HG02938 (cell line): ENCODE data around the gene DNAJC1.

Source experiments
- ATAC-seq: cut with Tn5 transposase; IDR thresholded peaks from one replicate; pipeline ENCODE4 v1.9.1; 2021; ENCODE audit warnings: mild to moderate bottlenecking, moderate library complexity; ENCODE audit not compliant: unreplicated experiment

Gene DNAJC1

GRCh38 chr10:21791276-21791675 is 212.3 kb downstream of the DNAJC1 start:
- no peak for ATAC-seq

- ATAC-seq, result no peak
Observed at GRCh38 chr10:21776883-21777282, 226.6 kb downstream of the DNAJC1 start.

GRCh38 chr10:21771219-21771618 is 232.3 kb downstream of the DNAJC1 start:
- no peak for ATAC-seq

- no peak for ATAC-seq
Observed at GRCh38 chr10:21769041-21769440, 234.5 kb downstream of the DNAJC1 start.

- no peak for ATAC-seq
Observed at GRCh38 chr10:21764466-21765189, 238.9 kb downstream of the DNAJC1 start.

- ATAC-seq, result no peak
Observed at GRCh38 chr10:21760332-21760731, 243.2 kb downstream of the DNAJC1 start.

GRCh38 chr10:21759232-21759631 is 244.3 kb downstream of the DNAJC1 start:
- ATAC-seq, result no peak

- no peak for ATAC-seq
Observed at GRCh38 chr10:21758696-21759095, 244.8 kb downstream of the DNAJC1 start.

- ATAC-seq, result no peak
Observed at GRCh38 chr10:21758239-21758638, 245.3 kb downstream of the DNAJC1 start.

- no peak for ATAC-seq
Observed at GRCh38 chr10:21757185-21757901, 246.2 kb downstream of the DNAJC1 start.

- no peak for ATAC-seq
Observed at GRCh38 chr10:21756707-21757106, 246.8 kb downstream of the DNAJC1 start.

- ATAC-seq, result no peak
Observed at GRCh38 chr10:21754410-21755011, 249.0 kb downstream of the DNAJC1 start.

GRCh38 chr10:21753497-21754270 is 249.8 kb downstream of the DNAJC1 start:
- ATAC-seq, result no peak

GRCh38 chr10:21751341-21752310 is 251.9 kb downstream of the DNAJC1 start:
- ATAC-seq, result no peak

- ATAC-seq, result no peak
Observed at GRCh38 chr10:21750424-21750823, 253.1 kb downstream of the DNAJC1 start.

- ATAC-seq, result no peak
Observed at GRCh38 chr10:21749788-21750187, 253.7 kb downstream of the DNAJC1 start.

GRCh38 chr10:21747809-21748208 is 255.7 kb downstream of the DNAJC1 start:
- ATAC-seq, result no peak

- ATAC-seq, result no peak
Observed at GRCh38 chr10:21746118-21746517, 257.4 kb downstream of the DNAJC1 start.

GRCh38 chr10:21744223-21744622 is 259.3 kb downstream of the DNAJC1 start:
- no peak for ATAC-seq

- no peak for ATAC-seq
Observed at GRCh38 chr10:21742740-21743412, 260.7 kb downstream of the DNAJC1 start.
